A549 (cell line): ENCODE data around the gene MS4A4A.

ENCODE experiments used
- ESRRA ChIP-seq: fragments of 150-350 bp; IDR thresholded peaks from 2 replicates; pipeline ENCODE4 v1.6.1; 2014; ENCODE audit warnings: mild to moderate bottlenecking, low read length, borderline replicate concordance
- HOXB5 ChIP-seq: fragments of 250-450 bp; sonication (Bioruptor Pico); IDR thresholded peaks from 2 replicates; pipeline ENCODE4 v1.5.0; 2020; ENCODE audit warnings: mild to moderate bottlenecking, moderate library complexity
- TF ChIP-seq, protein P1 (sequence below): fragments of >200 bp; sonication (Bioruptor Twin); formaldehyde crosslinking; IDR thresholded peaks from 3 replicates; pipeline ENCODE4 v1.5.1; 2016

GRCh38 chr11:60235321-60235720 is 45.1 kb upstream of the MS4A4A start:
- TF ChIP-seq, protein P1, sequence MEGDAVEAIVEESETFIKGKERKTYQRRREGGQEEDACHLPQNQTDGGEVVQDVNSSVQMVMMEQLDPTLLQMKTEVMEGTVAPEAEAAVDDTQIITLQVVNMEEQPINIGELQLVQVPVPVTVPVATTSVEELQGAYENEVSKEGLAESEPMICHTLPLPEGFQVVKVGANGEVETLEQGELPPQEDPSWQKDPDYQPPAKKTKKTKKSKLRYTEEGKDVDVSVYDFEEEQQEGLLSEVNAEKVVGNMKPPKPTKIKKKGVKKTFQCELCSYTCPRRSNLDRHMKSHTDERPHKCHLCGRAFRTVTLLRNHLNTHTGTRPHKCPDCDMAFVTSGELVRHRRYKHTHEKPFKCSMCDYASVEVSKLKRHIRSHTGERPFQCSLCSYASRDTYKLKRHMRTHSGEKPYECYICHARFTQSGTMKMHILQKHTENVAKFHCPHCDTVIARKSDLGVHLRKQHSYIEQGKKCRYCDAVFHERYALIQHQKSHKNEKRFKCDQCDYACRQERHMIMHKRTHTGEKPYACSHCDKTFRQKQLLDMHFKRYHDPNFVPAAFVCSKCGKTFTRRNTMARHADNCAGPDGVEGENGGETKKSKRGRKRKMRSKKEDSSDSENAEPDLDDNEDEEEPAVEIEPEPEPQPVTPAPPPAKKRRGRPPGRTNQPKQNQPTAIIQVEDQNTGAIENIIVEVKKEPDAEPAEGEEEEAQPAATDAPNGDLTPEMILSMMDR, result no peak
- no peak for TF ChIP-seq ESRRA
- no peak for TF ChIP-seq HOXB5 (CRISPR knock-in tag)
